ENCODE measurements around the gene DSCAM.
A peak's percentile ranks its signal among the peaks of the same experiment; 100 is the strongest.

DSCAM gene

DNA sequence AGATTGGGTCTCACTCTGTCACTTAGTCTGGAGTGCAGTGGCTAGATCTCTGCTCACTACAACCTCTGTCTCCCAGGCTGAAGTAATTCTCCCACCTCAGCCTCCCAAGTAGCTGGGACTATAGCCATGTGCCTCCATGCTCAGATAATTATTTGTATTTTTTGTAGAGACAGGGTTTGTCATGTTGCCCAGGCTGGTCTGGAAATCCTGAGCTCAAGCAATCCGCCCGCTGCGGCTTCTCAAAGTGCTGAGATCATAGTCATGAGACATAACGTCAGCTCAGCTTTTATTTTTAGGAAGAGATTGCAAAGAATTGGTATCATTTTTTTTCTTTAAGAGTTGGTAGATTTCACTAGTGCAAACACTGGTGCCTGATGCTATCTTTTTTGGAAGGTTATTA lies 244.9 kb downstream of the DSCAM start:
- DNase-seq: no peak

DNA sequence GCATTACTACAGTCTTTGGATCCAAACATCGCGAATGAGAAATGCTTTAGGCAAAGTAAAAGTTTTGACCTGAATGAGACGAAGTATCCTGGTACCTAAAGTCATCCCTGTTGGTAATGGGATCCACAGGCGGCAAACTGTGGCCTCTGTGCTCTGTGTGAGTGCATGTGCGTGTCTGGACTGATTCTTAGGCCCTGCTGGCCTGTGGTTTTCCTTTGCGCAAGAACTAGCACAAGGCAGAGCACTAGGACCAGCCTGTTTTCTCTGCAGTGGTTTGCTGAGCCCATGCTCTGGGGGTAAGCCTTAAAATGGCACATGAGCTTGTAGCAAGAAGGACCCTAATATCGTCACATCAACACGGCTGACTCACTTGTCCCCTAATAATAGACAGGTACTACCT lies 251.2 kb downstream of the DSCAM start:
- no peak for DNase-seq

- peak; percentile 63 for DNase-seq
Observed at GRCh38 chr21:40587736-40588346, 259.1 kb downstream of the DSCAM start.

DNA sequence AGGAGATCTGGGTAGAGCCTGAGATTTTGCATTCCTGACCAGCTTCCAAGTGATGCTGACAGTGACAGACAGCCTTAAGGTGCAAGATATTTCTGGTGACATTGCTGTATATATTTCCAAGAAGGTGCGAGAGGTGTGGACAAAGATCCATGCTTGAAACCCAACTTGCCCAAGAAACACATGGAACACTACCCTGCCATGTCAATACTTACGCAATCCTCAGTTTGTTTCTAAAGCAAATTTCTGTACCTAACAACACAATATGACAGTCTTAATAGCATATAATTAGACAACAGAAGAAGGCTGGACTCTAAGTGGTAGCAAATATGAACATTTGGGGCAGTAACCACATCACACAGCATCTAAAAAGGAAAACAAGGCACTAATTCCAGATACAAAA lies 260.4 kb downstream of the DSCAM start:
- DNase-seq: no peak

DNA sequence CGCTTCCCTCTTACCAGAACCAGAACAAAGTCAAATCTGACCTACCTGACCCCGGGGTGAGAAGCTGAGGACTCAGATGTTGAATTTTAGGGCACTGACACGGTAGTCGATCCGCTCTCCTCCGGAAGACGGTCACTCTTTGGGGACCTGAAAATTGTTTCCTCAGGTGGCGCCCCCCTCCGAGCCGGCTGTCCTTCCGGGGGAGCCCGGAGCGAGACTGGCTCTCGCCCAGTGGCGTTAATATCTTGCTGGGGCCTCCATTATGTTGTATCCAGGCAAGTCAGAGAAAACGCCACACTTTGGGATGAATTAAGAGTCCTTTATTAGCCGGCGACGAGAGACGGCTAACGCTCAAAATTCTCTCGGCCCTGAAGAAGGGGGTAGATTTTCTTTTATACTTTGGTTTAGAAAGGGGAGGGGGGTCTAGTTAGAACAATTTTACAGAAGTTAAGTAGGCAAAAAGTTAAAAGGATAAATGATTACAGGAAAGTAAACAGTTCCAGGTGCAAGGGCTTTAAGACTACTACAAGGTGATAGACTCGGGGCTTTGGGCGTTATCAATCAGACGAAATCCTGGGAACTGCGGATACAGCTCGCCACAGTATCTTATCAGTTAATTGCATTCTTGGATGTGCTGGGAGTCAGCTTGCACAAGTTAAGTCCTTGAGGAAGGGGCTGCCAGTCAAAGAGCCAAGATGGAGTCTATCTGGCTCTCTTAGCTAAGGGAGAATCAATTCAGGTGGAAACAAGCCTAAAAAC lies 269.5 kb downstream of the DSCAM start:
- no peak for DNase-seq

GRCh38 chr21:40575976-40576375 lies 271.0 kb downstream of the DSCAM start:
- DNase-seq: no peak

- DNase-seq: no peak
Observed at GRCh38 chr21:40569357-40569756, 277.6 kb downstream of the DSCAM start.

DNA sequence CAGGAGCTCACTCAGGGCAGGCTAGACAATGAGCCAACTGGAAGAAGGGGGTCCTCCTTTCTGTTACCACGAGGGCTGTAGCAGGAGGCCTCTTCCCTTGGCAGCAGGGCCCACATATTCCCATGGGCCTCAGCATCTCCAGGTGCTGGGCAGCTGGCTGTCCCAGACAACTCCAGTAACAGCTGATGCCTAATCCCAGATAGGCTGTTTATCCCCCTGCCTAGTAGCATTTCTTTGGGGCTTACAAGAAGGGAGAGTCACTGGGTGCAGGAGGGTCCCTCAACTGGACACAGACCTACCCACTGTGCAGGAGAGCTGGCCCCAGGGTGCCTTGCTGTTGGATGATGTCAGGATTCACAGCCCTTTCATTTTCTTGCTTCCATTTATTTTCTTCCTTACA lies 278.2 kb downstream of the DSCAM start:
- peak; percentile 58 for DNase-seq

DNA sequence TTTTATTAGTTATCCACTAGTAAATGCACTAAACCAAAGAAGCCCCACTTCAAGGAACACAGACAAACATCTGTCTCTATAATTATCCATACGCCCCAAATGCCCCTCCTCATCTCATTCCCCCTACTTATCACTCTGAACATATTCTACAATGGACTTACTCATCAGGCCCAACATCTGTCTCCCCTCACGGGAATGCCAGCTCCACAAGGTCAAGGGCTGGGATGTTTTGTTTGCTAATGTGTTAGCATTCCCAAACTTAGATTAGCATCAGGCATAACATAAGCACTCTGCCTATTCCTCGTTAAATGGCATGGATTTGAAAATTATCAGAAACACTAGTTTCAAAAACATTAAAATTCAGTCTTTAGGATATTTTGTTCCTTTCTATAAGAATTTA lies 279.5 kb downstream of the DSCAM start:
- peak; percentile 22 for DNase-seq

GRCh38 chr21:40566486-40566885 lies 280.5 kb downstream of the DSCAM start:
- no peak for DNase-seq

- peak; percentile 15 for DNase-seq
Observed at GRCh38 chr21:40564318-40564717, 282.6 kb downstream of the DSCAM start.

- DNase-seq: peak; percentile 12
Observed at GRCh38 chr21:40563900-40564299, 283.1 kb downstream of the DSCAM start.

- no peak for DNase-seq
Observed at GRCh38 chr21:40562242-40563002, 284.5 kb downstream of the DSCAM start.

- DNase-seq: no peak
Observed at GRCh38 chr21:40556442-40556968, 290.5 kb downstream of the DSCAM start.

GRCh38 chr21:40555021-40555528 lies 291.9 kb downstream of the DSCAM start:
- DNase-seq: no peak

DNA sequence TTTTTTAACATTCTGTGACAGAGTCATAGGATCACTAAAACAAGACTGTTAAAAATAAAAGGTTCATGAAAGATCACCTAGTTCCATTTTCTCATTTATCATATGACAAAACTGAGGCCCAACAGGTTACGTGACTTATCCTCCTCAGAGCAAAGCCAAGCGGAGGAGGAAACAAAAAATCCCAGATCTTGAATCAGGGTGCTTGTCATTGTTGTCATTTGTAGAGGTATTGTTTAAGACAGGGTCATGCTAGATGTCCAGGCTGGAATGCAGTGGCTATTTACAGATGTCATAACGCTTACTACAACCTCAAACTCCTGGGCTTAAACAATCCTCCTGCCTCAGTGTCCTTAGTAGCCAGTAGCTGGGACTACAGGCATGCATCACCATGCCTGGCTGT lies 293.2 kb downstream of the DSCAM start:
- no peak for DNase-seq

DNA sequence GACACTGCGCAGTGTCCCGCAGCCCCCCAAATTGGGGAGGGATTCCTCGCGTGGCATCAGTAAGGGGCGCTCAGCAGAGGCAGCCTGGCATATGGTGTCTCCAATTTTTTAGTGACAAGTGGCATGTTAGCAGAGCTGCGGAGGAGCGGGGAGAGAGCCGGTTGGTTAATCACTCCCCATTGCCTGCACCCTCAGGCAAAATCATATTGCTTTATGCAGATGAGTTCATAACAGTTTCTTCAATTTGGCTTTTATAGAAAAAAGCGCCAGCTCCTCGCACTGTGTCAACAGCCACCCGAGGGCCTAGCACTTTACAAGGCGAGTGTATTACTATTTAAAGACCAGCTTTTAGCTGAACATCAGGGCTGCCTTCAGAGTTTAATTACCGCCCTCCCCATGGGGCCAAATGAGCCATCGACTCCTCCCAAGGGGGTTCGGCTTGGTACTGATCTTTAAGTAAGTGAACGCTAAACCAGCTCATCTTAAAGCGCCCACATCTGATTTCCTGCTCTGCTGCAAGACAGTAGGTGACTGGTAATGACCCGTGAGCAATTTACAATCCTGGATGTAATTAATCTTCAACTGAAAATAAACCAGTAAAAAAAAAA lies 298.9 kb downstream of the DSCAM start:
- peak; percentile 70 for DNase-seq

DNA sequence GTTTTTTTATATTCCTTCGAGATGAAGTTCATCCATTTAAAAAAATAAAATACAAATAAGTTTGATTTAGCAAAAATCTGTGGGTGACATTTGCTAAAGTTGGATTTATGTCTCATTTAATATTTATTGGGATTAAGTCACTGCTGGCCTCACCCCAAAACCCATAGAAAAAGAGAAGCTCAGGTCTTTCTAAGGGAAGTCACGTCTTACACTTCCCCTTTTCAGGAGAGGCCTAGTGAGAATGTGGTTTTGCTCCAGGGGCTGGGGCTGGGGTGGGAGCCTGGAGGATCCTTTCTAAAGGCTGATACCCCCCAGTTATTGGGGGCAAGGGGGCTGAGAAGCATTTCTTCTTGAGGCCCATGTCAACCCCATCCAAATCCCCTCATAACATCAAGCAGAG lies 300.3 kb downstream of the DSCAM start:
- no peak for DNase-seq

DNA sequence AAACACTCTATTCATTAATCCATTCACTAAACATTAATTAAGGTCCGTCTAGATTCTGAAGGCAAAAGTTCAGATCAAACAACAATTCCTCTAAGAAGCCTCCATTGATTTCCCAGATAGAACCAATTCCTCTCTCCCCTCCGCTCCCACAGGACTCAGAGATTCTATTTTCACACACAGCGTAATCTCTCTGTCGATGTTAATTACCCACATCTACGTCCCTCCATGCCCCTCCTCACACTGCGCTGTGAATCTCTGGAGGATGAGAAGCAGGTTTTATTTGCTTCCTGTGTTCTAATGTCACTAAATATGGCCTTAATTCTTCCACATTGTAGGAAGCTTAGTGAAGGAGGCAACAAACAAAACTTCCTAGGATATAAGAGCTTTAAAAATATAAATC lies 306.7 kb downstream of the DSCAM start:
- peak; percentile 8 for DNase-seq

DNA sequence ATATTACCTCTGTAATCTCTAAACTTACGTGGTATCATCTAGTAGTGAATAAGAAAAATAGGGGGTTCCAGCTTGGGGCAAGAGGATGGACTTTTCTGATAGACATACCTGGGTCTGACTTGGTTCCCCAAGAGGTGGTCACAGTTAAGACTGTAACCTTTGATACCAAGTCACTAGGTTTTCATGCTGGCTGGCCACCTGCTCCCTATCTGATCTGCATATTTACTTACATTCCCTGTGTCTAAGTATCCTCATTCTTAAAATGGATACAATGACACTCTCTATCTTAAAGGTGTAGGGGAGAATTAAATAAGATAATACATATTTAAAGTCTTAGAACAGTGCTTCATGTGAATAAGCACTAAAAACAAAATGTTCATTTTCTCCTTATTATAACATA lies 312.1 kb downstream of the DSCAM start:
- no peak for DNase-seq

GRCh38 chr21:40531431-40532110 lies 315.4 kb downstream of the DSCAM start:
- DNase-seq: no peak

DNA sequence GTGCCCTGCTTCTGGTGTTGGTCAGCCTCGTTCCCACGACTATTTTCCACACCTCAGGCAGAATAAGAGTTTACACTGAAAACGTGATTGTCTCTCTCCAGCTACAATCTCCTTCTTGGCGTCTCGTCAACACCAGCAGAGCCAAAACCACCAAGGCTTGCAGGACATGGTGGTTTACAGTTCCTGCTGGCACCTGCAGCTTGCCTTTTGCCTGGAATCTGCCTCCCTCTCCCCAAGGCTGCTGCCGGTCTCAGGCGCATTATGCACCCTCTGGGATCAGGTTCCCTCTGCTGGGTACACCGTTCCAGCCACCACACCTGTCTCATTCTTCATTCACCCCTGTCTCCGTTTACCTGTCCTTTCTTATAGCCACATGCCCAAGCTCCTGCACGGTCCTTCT lies 315.9 kb downstream of the DSCAM start:
- DNase-seq: no peak

- no peak for DNase-seq
Observed at GRCh38 chr21:40517646-40518045, 329.3 kb downstream of the DSCAM start.

Measured in eye (tissue), 1 donor.